ENCODE data around the gene IGF1. TPM values are rescaled to one million over a fixed set of nuclear protein-coding genes. Genes with fewer than 3 reads are reported as not detected.
"Not testable (repeated sequence)": the region's sequence is repeated elsewhere in the genome, so short reads cannot be mapped to it uniquely, and the experiment has no call there.

IGF1 gene
- total RNA-seq, 4 donors from 2014 or later, result 8.3 to 22.7 (median 17.9) TPM

GRCh38 chr12:102452605-102453004 is 27.8 kb downstream of the IGF1 start:
- Histone ChIP-seq H3K27me3 (no peaks in the 10 kb centered on the region), H3K36me3 (no peaks in the 10 kb centered on the region), H3K4me3 (no peak overlapping the region), H3K27ac (no peak overlapping the region), H3K9me3 (no peaks in the 10 kb centered on the region), H3K4me1 (peaks cover 12 to 22% of the 10 kb centered on the region in 2 donors)
- in situ Hi-C loops (cut with MboI; ENCODE audit: low sequenced_read_pairs in 4 of 4), result no loop called here
- ATAC-seq (no peak), DNase-seq (no peak)
- intact Hi-C loops (cut with DNase I; ENCODE audit: low total_unique reads), result no loop called here
- TF ChIP-seq, protein P1, sequence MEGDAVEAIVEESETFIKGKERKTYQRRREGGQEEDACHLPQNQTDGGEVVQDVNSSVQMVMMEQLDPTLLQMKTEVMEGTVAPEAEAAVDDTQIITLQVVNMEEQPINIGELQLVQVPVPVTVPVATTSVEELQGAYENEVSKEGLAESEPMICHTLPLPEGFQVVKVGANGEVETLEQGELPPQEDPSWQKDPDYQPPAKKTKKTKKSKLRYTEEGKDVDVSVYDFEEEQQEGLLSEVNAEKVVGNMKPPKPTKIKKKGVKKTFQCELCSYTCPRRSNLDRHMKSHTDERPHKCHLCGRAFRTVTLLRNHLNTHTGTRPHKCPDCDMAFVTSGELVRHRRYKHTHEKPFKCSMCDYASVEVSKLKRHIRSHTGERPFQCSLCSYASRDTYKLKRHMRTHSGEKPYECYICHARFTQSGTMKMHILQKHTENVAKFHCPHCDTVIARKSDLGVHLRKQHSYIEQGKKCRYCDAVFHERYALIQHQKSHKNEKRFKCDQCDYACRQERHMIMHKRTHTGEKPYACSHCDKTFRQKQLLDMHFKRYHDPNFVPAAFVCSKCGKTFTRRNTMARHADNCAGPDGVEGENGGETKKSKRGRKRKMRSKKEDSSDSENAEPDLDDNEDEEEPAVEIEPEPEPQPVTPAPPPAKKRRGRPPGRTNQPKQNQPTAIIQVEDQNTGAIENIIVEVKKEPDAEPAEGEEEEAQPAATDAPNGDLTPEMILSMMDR (IDR thresholded peaks at IDR 0.05 in 4 of 5, conservative IDR thresholded peaks at IDR 0.05 in 1 of 5), result no peak
- no peak for TF ChIP-seq POLR2A (IDR thresholded peaks at IDR 0.05)

GRCh38 chr12:102449018-102449417 is 31.3 kb downstream of the IGF1 start:
- H3K9me3 ChIP-seq; H3K4me1 ChIP-seq; H3K27me3 ChIP-seq; ATAC-seq; intact Hi-C loops (cut with DNase I; ENCODE audit: low total_unique reads); H3K27ac ChIP-seq; DNase-seq; H3K4me3 ChIP-seq; in situ Hi-C loops (cut with MboI; ENCODE audit: low sequenced_read_pairs in 4 of 4); H3K36me3 ChIP-seq: not testable (repeated sequence)

- H3K27ac ChIP-seq; DNase-seq; H3K27me3 ChIP-seq; in situ Hi-C loops (cut with MboI; ENCODE audit: low sequenced_read_pairs in 4 of 4); H3K36me3 ChIP-seq; H3K4me1 ChIP-seq; ATAC-seq; H3K9me3 ChIP-seq; intact Hi-C loops (cut with DNase I; ENCODE audit: low total_unique reads); H3K4me3 ChIP-seq: not testable (repeated sequence)
Observed at GRCh38 chr12:102447426-102447825, 32.9 kb downstream of the IGF1 start.

DNA sequence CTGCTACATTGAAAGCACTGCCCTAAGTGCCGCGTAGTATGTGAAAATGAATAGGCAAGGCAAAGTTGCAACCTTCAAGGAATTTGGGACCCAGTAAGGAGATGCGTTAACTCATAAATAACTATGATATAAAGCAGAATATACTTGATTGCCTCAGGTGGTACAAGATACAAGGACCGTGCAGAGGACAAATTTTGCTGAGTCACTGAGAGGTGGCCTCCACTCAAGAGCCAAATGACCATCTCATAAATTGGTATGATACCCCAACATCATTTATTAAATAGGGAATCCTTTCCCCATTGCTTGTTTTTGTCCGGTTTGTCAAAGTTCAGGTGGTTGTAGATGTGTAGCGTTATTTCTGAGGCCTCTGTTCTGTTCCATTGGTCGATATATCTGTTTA is 35.7 kb downstream of the IGF1 start:
- ATAC-seq, result no peak

DNA sequence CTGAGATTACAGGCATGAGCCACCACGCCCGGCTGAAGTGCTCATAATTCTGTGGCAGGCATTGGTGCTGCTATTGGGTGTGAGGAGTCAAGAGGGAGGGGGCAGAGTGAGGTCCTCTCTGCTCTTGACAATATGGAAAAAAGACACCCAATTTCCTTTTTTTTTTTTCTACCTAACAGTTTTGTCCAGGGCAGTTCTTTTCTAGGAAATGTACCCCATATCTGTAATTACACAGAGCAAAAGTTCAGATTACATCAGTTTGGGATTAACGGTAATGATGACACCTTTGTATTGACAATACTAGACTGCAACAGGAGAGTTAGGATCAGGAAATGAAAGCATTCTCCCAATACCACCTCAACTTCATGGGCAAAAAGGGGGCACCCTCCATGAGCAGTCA is 36.3 kb downstream of the IGF1 start:
- H3K9me3 ChIP-seq, result no peaks in the 10 kb centered on the region
- ATAC-seq (no peak), DNase-seq (no peak)
- H3K4me3 ChIP-seq, result no peak overlapping the region
- no peaks in the 10 kb centered on the region for H3K36me3 ChIP-seq
- no peaks in the 10 kb centered on the region for H3K27me3 ChIP-seq
- H3K27ac ChIP-seq, result no peak overlapping the region
- in situ Hi-C loops (cut with MboI; ENCODE audit: low sequenced_read_pairs in 4 of 4) (no loop called here), intact Hi-C loops (cut with DNase I; ENCODE audit: low total_unique reads) (no loop called here)
- peaks cover 0 to 3% of the 10 kb centered on the region in 2 donors for H3K4me1 ChIP-seq
- TF ChIP-seq, protein P1 (IDR thresholded peaks at IDR 0.05 in 4 of 5, conservative IDR thresholded peaks at IDR 0.05 in 1 of 5), result no peak
- no peak for TF ChIP-seq POLR2A (IDR thresholded peaks at IDR 0.05)

More for the DNA sequence above, 35.7 kb downstream of the IGF1 start:
- H3K36me3 ChIP-seq, result no peaks in the 10 kb centered on the region
- TF ChIP-seq, protein P1 (IDR thresholded peaks at IDR 0.05 in 4 of 5, conservative IDR thresholded peaks at IDR 0.05 in 1 of 5), result no peak
- no peak for TF ChIP-seq POLR2A (IDR thresholded peaks at IDR 0.05)
- in situ Hi-C loops (cut with MboI; ENCODE audit: low sequenced_read_pairs in 4 of 4), result no loop called here
- no peak for DNase-seq
- H3K9me3 ChIP-seq, result no peaks in the 10 kb centered on the region
- peaks cover 0 to 1% of the 10 kb centered on the region in 2 donors for H3K4me1 ChIP-seq
- H3K27me3 ChIP-seq, result no peaks in the 10 kb centered on the region
- no peak overlapping the region for H3K27ac ChIP-seq
- no peak overlapping the region for H3K4me3 ChIP-seq
- intact Hi-C loops (cut with DNase I; ENCODE audit: low total_unique reads), result no loop called here

GRCh38 chr12:102441077-102441596 is 39.2 kb downstream of the IGF1 start:
- H3K4me1 ChIP-seq, result peaks cover 0 to 3% of the 10 kb centered on the region in 2 donors
- intact Hi-C loops (cut with DNase I; ENCODE audit: low total_unique reads) (no loop called here), in situ Hi-C loops (cut with MboI; ENCODE audit: low sequenced_read_pairs in 4 of 4) (no loop called here)
- H3K9me3 ChIP-seq, result no peaks in the 10 kb centered on the region
- ATAC-seq, result no peak
- no peak overlapping the region for H3K27ac ChIP-seq
- DNase-seq, result no peak
- H3K36me3 ChIP-seq, result no peaks in the 10 kb centered on the region
- no peaks in the 10 kb centered on the region for H3K27me3 ChIP-seq
- H3K4me3 ChIP-seq, result no peak overlapping the region
- no peak for TF ChIP-seq POLR2A (IDR thresholded peaks at IDR 0.05)
- TF ChIP-seq, protein P1 (IDR thresholded peaks at IDR 0.05 in 4 of 5, conservative IDR thresholded peaks at IDR 0.05 in 1 of 5), result no peak
